Trophoblast cell (in vitro differentiated cells and primary cell): ENCODE results near the gene STXBP6.

Experiments
- DNase-seq, 2 donors: peaks; one replicate each; pipeline ENCODE4 v3.0.0-alpha.2; 2016
- H2AFZ ChIP-seq: 2 replicates; pipeline ENCODE4 v1.6.1; 2013; ENCODE audit warnings: low read length, moderate library complexity, mild to moderate bottlenecking; ENCODE audit not compliant: insufficient read depth, poor library complexity
- H2AK5ac ChIP-seq: 2 replicates; pipeline ENCODE4 v1.6.1; 2013; ENCODE audit warnings: mild to moderate bottlenecking, low read length
- H2BK120ac ChIP-seq: 2 replicates; pipeline ENCODE4 v1.6.1; 2013; ENCODE audit warnings: low read length, mild to moderate bottlenecking, moderate library complexity; ENCODE audit not compliant: insufficient read depth, poor library complexity
- H2BK12ac ChIP-seq: 2 replicates; pipeline ENCODE4 v1.6.1; 2013; ENCODE audit warnings: mild to moderate bottlenecking, low read length, moderate library complexity
- H2BK5ac ChIP-seq: 2 replicates; pipeline ENCODE4 v1.6.1; 2013; ENCODE audit warnings: low read length, low read depth, moderate library complexity, mild to moderate bottlenecking; ENCODE audit not compliant: poor library complexity
- H3K14ac ChIP-seq: 2 replicates; pipeline ENCODE4 v1.6.1; 2013; ENCODE audit warnings: mild to moderate bottlenecking, low read length
- H3K18ac ChIP-seq: 2 replicates; pipeline ENCODE4 v1.6.1; 2013; ENCODE audit warnings: mild to moderate bottlenecking, low read length
- H3K23ac ChIP-seq: 2 replicates; pipeline ENCODE4 v1.6.1; 2013; ENCODE audit warnings: low read length
- H3K27ac ChIP-seq: 2 replicates; pipeline ENCODE4 v1.5.1; 2013; ENCODE audit warnings: low read depth, mild to moderate bottlenecking, inconsistent platforms, low read length, moderate library complexity
- H3K27me3 ChIP-seq: 2 replicates; pipeline ENCODE4 v1.6.1; 2013; ENCODE audit warnings: inconsistent platforms, mild to moderate bottlenecking, low read length, moderate library complexity; ENCODE audit not compliant: insufficient read depth
- H3K36me3 ChIP-seq, 2 experiments: 1 replicate in 1 of 2; 2 replicates in 1 of 2; pipeline ENCODE4 v1.6.1; 2013; ENCODE audit warnings: low read length in 2 of 2, mild to moderate bottlenecking in 2 of 2, moderate library complexity in 1 of 2; ENCODE audit not compliant: insufficient read depth in 2 of 2, control insufficient read depth in 1 of 2
- H3K4ac ChIP-seq: 2 replicates; pipeline ENCODE4 v1.6.1; 2013; ENCODE audit warnings: low read depth, mild to moderate bottlenecking, low read length, moderate library complexity
- H3K4me1 ChIP-seq, 2 experiments: 1 replicate in 1 of 2; 2 replicates in 1 of 2; pipeline ENCODE4 v1.6.1; 2013; ENCODE audit warnings: low read length in 2 of 2, mild to moderate bottlenecking in 2 of 2, moderate library complexity in 1 of 2; ENCODE audit not compliant: insufficient read depth in 2 of 2, control insufficient read depth in 1 of 2
- H3K4me2 ChIP-seq: 2 replicates; pipeline ENCODE4 v1.6.1; 2013; ENCODE audit warnings: inconsistent platforms, mild to moderate bottlenecking, low read length, moderate library complexity
- H3K4me3 ChIP-seq: 2 replicates; pipeline ENCODE4 v1.5.1; 2013; ENCODE audit warnings: mild to moderate bottlenecking, low read depth, low read length, inconsistent platforms
- H3K79me1 ChIP-seq: one replicate; pipeline ENCODE4 v1.6.1; 2013; ENCODE audit warnings: low read length
- H3K79me2 ChIP-seq: 2 replicates; pipeline ENCODE4 v1.6.1; 2013; ENCODE audit warnings: low read length, mild to moderate bottlenecking; ENCODE audit not compliant: control insufficient read depth, insufficient read depth, poor library complexity
- H3K9ac ChIP-seq: 2 replicates; pipeline ENCODE4 v1.6.1; 2013; ENCODE audit warnings: mild to moderate bottlenecking, low read length
- H3K9me3 ChIP-seq: 2 replicates; pipeline ENCODE4 v1.6.1; 2013; ENCODE audit warnings: low read depth, mild to moderate bottlenecking, control low read depth, inconsistent platforms, low read length; ENCODE audit not compliant: insufficient read depth
- H4K12ac ChIP-seq: 2 replicates; pipeline ENCODE4 v1.6.1; 2013; ENCODE audit warnings: low read depth, mild to moderate bottlenecking, low read length, moderate library complexity
- H4K8ac ChIP-seq: 2 replicates; pipeline ENCODE4 v1.6.1; 2013; ENCODE audit warnings: low read depth, mild to moderate bottlenecking, low read length, moderate library complexity
- H4K91ac ChIP-seq: one replicate; pipeline ENCODE4 v1.6.1; 2013; ENCODE audit warnings: low read depth, mild to moderate bottlenecking, low read length, moderate library complexity
- WGBS: extraction: QIAGEN DNeasy Blood & Tissue Kit; methylation state at CpG from one replicate; pipeline ENCODE4 v1.1.7; 2013; ENCODE audit warnings: missing lambda C conversion rate; ENCODE audit not compliant: insufficient read length, insufficient coverage; ENCODE audit errors: extremely low coverage; 5-methylcytosine and 5-hydroxymethylcytosine counted together

The STXBP6 gene

DNA sequence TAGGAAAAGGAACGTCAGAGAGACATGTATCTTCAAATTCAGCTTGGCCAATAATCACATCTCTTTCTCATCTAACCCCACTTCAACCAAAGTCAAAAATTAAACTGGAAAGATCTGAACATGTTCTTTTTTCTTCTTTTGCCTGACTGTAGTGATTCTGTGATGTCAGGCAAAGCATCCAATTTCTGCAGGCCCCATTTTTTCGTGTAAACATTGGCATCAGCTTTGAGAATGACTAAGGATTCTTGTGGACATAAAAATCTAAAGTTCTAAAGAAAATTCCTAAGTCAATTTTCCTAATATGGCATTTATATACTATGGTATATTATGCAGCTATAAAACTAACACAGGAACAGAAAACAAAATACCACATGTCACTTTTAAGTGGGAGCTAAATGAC, 89.1 kb downstream of the STXBP6 start:
- Histone ChIP-seq H3K27me3 (no peaks in the 10 kb centered on the region), H4K8ac (no peak overlapping the region), H3K4ac (no peak overlapping the region), H2BK120ac (no peak overlapping the region), H3K18ac (no peak overlapping the region), H3K4me1 (peaks cover 0 to 3% of the 10 kb centered on the region in 2 experiments), H2BK12ac (no peak overlapping the region), H3K23ac (no peak overlapping the region), H3K14ac (no peak overlapping the region), H3K79me1 (no peaks in the 10 kb centered on the region), H3K4me3 (no peak overlapping the region), H3K9ac (no peak overlapping the region), H3K9me3 (no peaks in the 10 kb centered on the region), H4K12ac (no peak overlapping the region), H3K27ac (no peak overlapping the region), H3K36me3 (no peaks in the 10 kb centered on the region), H2BK5ac (no peak overlapping the region), H2AFZ (no peak overlapping the region), H3K79me2 (no peaks in the 10 kb centered on the region), H4K91ac (no peak overlapping the region), H3K4me2 (no peak overlapping the region), H2AK5ac (no peak overlapping the region)
- no CpG with 5 or more reads among the region's 2 CpGs for WGBS
- DNase-seq, result no peak

DNA sequence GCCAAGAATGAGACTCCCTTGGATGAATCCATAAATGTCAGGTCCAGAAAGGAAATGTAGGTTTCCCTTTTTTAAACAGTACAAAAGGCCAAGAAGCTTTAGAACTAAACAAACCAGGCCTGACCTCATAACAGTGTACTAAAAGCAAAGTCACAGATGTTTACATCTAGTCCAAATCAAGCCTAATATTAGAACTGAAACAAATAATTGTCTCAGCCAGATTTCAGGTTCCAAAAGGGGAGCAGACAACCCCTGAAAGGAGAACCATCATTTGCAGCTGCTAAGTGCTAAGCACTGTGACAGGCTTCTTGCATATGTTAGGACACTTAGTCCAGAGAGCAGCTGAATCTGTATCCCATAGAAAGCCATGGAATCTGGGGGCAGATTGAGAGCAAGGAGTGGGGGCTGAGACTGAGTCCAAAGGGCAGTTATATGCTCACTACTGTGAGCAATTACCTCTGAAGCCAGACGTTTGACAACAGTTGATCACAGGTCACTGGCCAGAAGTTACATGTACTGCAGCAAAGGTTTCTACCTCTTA, 90.1 kb downstream of the STXBP6 start:
- no CpG with 5 or more reads among the region's 1 CpG for WGBS
- Histone ChIP-seq H4K8ac (no peak overlapping the region), H2AK5ac (no peak overlapping the region), H3K18ac (no peak overlapping the region), H3K27me3 (no peaks in the 10 kb centered on the region), H2BK12ac (no peak overlapping the region), H3K4me3 (no peak overlapping the region), H3K27ac (no peak overlapping the region), H3K9me3 (no peaks in the 10 kb centered on the region), H3K4me2 (no peak overlapping the region), H4K12ac (no peak overlapping the region), H3K79me2 (no peaks in the 10 kb centered on the region), H3K79me1 (no peaks in the 10 kb centered on the region), H2BK120ac (no peak overlapping the region), H3K23ac (no peak overlapping the region), H3K4me1 (no peaks in the 10 kb centered on the region), H3K9ac (no peak overlapping the region), H3K36me3 (no peaks in the 10 kb centered on the region), H2AFZ (no peak overlapping the region), H3K4ac (no peak overlapping the region), H4K91ac (no peak overlapping the region), H2BK5ac (no peak overlapping the region), H3K14ac (no peak overlapping the region)
- DNase-seq, result no peak

DNA sequence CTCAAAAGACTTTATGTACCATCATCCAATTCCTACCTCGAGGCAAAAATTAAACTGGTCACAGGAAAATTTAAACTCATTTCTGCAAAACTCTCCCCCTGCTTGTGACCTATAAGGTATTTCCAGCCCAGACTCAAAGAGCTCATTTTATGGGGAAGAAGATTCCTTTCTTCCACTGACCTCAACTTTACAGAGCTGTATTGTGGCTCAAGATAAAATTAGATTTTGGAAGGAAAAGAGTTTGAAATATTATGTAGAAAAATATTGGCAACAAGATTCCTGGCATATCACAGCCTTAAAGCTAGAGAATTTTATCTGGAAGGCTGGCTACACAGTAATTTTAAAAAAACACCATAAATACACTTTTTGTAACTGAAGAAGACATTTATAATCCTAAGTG, 91.7 kb downstream of the STXBP6 start:
- no peak overlapping the region for H3K4me3 ChIP-seq
- DNase-seq, result no peak
- no peak overlapping the region for H2BK120ac ChIP-seq
- H3K9ac ChIP-seq, result no peak overlapping the region
- no peak overlapping the region for H3K27ac ChIP-seq
- no peak overlapping the region for H4K91ac ChIP-seq
- no peak overlapping the region for H3K14ac ChIP-seq
- no CpG with 5 or more reads among the region's 1 CpG for WGBS
- H3K18ac ChIP-seq, result no peak overlapping the region
- H4K12ac ChIP-seq, result no peak overlapping the region
- H4K8ac ChIP-seq, result no peak overlapping the region
- no peak overlapping the region for H3K23ac ChIP-seq
- no peak overlapping the region for H3K4me2 ChIP-seq
- no peaks in the 10 kb centered on the region for H3K4me1 ChIP-seq
- no peak overlapping the region for H2BK5ac ChIP-seq
- H2AFZ ChIP-seq, result no peak overlapping the region
- no peaks in the 10 kb centered on the region for H3K79me1 ChIP-seq
- H2BK12ac ChIP-seq, result no peak overlapping the region
- H3K9me3 ChIP-seq, result no peaks in the 10 kb centered on the region
- no peaks in the 10 kb centered on the region for H3K79me2 ChIP-seq
- no peaks in the 10 kb centered on the region for H3K27me3 ChIP-seq
- H3K4ac ChIP-seq, result no peak overlapping the region
- no peaks in the 10 kb centered on the region for H3K36me3 ChIP-seq
- H2AK5ac ChIP-seq, result no peak overlapping the region

DNA sequence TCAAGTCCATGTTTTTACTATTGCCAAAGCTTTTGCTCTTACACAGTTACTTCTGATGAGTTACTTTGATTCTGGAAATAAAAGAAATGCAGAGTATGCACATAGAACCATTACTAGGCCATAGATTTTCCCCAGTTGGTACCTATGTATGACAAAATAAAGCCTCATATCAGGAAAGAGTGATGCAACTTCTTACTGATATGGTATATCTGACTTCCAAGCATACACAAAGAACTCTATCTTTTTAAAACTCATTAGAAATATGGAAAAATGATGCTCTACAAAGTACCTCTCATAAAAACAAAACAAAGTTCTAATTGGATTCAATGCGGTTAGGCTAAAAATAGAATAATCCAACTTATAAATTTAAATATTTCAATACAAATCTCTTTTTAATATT, 92.1 kb downstream of the STXBP6 start:
- Histone ChIP-seq H3K4me1 (no peaks in the 10 kb centered on the region), H2BK12ac (no peak overlapping the region), H3K9me3 (no peaks in the 10 kb centered on the region), H2AFZ (no peak overlapping the region), H3K27ac (no peak overlapping the region), H3K4me3 (no peak overlapping the region), H2BK5ac (no peak overlapping the region), H2AK5ac (no peak overlapping the region), H4K12ac (no peak overlapping the region), H3K79me1 (no peaks in the 10 kb centered on the region), H2BK120ac (no peak overlapping the region), H3K23ac (no peak overlapping the region), H3K79me2 (no peaks in the 10 kb centered on the region), H4K91ac (no peak overlapping the region), H3K36me3 (no peaks in the 10 kb centered on the region), H3K14ac (no peak overlapping the region), H4K8ac (no peak overlapping the region), H3K27me3 (no peaks in the 10 kb centered on the region), H3K18ac (no peak overlapping the region), H3K4me2 (no peak overlapping the region), H3K4ac (no peak overlapping the region), H3K9ac (no peak overlapping the region)
- no peak for DNase-seq
- no CpG with 5 or more reads among the region's 1 CpG for WGBS
